NCI-H1105 (cell line): ENCODE measurements around the gene RAB42.
"Not testable (repeated sequence)": the region's sequence is repeated elsewhere in the genome, so short reads cannot be mapped to it uniquely, and the experiment has no call there.

Experiments
- DNase-seq: peaks from one replicate; lab custom pipeline; 2025; lab: John Stamatoyannopoulos, UW

Gene RAB42

GRCh38 chr1:28586585-28587391 is 5.3 kb upstream of the RAB42 start:
- DNase-seq = not testable (repeated sequence)

DNA sequence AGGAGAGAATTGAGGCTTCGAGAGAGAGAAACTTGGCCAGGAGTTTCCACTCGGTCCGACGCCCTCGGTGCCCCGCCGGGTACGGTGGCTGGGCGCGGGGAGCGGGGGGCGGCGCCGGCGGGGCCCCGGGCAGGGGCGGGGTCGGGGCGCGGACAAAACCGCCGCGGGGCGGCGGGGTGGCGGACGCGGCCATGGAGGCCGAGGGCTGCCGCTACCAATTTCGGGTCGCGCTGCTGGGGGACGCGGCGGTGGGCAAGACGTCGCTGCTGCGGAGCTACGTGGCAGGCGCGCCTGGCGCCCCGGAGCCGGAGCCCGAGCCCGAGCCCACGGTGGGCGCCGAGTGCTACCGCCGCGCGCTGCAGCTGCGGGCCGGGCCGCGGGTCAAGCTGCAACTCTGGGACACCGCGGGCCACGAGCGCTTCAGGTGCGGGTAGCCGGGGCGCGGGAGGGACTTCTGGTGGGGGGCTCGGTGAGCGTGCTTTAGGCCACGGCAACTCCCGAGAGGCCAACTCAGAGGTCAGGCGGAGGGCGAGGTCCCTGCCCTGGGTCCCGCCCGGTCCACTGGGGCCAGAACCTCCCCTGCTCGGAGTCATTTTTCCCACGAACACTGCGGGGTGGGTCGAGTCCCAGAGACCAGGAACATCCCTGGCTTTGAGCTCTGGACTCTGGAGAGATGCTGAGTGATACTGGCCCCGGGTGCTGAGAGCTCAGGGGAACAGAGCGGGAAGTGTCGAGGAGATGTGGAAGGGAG is 431 bp downstream of the RAB42 start:
- no peak for DNase-seq

DNA sequence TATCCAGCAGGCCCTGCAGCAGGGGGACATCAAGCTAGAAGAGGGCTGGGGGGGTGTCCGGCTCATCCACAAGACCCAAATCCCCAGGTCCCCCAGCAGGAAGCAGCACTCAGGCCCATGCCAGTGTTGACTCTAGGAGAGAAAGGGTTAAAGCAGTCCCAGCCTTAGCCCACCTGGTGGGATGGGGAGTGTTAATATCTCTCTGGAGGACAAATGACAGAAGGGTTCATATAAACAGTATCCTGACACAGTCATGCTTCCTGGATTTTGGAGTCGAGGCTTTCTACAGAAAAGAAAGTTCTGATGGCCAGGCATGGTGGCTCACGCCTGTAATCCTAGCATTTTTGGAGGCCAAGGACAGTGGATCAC is 1.9 kb downstream of the RAB42 start:
- not testable (repeated sequence) for DNase-seq

- not testable (repeated sequence) for DNase-seq
Observed at GRCh38 chr1:28594686-28595411, 2.8 kb downstream of the RAB42 start.

- DNase-seq = no peak
Observed at GRCh38 chr1:28595412-28596191, 3.5 kb downstream of the RAB42 start.

- DNase-seq = not testable (repeated sequence)
Observed at GRCh38 chr1:28596276-28596675, 4.2 kb downstream of the RAB42 start.

DNA sequence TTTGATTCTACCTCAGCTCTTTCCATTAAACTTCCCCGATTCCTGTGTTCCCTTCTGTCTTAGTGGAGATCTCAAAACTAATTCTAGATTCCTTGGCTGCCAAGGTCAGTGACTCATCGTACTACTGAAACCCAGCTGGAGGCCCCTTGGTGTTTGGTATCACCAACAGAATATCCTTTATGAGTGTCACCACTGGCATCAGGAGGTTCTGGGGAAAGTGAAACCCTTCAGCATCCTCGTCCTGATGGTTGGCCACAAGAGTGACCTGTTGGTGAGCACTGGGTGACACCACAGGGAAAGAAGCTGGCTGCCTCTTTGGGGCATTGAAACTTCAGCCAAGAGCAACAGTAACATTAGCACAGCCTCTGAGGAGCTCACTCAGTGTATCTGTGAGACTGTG is 9.6 kb downstream of the RAB42 start:
- no peak for DNase-seq

DNA sequence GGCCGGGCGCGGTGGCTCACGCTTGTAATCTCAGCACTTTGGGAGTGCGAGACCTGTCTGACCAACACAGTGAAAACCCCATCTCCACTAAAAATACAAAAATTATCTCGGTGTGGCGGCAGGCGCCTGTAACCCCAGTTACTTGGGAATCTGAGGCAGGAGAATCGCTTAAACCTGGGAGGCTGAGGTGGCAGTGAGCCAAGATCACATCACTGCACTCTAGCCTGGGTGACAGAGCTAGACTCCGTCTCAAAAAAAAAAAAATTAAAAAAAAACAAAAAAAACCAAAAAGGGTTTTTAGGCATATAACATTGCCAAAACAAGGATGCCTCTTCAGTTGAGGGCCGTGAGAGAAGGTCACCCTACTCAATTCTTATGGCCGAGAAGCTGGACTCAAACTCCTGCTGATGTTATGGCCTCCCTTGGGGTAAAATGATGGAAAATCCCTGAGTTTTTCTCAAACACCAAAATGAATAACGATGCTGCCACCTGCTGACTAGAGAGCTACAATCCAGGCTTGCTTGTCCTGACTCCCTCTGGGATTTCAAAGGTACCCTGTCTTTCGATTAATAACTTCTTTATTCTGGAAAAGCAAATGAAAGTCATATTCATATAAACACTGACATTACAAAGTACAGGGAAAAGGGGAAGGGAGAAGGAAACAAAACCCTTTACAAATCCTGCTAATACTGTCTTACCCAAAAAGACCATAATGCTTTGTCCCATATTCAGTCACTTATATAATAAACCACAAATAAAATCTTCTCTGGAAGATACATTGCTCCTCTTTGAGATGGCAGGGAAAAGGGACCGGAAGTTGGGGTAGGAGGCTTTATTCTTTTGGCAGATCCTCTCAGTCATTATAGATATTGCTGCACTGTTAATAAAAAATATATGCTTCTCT is 10.7 kb downstream of the RAB42 start:
- DNase-seq = peak; percentile 37

DNA sequence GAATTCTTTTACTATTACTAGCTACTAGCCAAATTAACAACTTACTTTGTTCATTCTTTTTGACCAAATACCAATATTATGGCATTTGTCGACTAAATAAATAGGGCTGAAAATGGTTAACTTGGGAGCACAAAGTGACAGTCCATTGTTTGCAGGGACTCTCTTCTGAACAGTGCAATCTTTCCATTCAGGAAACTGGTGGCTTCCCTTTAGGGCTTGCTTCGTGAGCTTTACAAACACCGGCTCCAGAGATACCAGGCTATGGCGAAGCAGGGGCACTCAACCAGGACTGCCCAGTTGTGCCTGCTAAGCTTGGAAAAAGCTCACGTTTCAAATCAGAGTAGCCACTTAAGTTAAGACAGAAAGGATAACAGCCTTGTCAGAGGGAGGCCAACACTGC is 12.3 kb downstream of the RAB42 start:
- DNase-seq = no peak

DNA sequence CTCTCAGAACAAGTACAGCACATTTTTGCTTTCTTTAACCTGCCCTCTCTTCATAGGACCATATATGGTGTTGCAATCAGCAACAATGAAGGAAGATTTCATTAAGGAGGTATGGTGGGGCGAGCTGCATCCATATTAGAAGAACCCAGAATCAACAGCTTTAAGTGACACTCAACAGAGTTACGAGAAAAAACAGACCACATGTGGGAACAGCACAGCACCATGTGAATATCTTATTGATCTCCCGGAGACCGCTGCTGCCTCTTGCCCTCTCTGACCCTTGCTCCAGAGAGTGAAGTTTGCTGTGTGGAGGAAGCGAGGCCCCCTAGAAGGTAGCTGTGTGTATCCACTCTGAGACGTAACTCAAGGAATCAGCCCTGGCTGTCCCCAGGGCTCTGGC is 12.9 kb downstream of the RAB42 start:
- DNase-seq = no peak

DNA sequence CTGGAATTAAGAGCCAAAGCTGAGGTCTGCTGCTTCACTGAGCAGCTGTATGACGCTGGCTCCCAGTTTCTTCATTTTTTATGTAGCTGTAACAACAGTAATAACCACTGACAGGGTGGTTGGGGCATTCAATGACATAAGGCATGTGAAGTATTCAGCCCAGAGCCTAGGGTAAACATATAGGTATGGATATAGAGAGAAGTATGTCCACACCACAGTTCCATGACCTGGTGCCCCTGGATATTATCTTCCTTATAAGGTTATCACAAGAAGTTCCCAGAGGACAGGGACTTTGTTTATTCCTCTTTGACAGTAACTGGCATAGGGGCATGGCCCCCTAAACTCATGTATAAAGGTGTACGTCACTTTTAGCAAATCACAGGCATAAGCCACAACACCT is 14.7 kb downstream of the RAB42 start:
- no peak for DNase-seq

DNA sequence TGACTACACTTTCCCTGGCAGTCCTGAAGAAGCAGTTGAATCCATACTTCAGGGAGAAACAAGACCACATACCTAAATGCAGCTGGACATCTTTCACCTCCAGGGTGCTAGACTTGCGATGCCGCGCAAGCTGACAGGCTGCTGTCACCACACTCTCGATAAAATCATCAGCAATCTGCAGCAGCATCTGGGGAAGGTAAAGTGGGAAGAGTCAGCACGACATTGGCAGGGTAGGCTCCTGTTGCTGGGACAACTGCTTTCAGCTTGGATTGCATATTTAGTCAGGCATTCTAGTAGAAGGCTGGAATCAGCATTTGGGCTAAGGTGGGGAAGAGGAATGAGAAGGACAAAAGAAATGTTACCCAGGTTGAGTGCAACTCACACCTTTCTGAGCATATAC is 21.1 kb downstream of the RAB42 start:
- DNase-seq = no peak

DNA sequence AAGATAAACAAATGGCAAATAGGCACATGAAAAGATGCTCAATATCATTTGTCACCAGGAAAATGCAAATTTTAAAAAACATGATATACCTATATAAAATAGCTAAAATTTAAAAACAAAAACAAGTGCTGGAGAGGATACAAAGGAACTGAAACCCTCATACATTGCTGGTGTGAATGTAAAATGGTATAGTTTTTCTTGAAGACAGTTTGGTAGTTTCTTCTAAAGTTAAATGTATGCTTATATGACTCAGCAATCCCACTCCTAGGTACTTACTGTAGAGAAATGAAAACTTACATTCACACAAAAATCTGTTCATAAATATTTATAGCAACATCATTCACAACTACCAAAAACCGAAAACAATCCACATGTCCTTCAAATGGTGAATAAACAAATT is 39.6 kb downstream of the RAB42 start:
- no peak for DNase-seq

DNA sequence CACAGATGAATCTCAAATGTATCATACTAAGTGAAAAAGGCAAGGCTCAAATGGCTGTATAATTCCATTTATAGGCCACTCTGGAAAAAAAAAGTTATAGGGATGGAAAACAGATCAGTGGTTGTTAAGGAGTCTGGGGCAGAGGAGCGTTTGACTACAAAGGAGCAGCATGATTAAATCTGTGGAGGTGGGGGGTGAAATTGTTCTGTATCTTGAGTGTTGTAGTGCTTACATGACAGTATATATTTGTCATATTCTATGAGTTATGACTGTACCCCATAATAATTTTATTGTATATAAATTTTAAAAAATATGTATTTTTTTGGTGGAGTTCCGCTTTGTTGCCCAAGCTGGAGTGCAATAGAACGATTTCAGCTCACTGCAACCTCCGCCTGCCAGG is 40.5 kb downstream of the RAB42 start:
- no peak for DNase-seq

- no peak for DNase-seq
Observed at GRCh38 chr1:28640766-28641165, 48.7 kb downstream of the RAB42 start.

- no peak for DNase-seq
Observed at GRCh38 chr1:28642056-28642846, 50.2 kb downstream of the RAB42 start.

DNA sequence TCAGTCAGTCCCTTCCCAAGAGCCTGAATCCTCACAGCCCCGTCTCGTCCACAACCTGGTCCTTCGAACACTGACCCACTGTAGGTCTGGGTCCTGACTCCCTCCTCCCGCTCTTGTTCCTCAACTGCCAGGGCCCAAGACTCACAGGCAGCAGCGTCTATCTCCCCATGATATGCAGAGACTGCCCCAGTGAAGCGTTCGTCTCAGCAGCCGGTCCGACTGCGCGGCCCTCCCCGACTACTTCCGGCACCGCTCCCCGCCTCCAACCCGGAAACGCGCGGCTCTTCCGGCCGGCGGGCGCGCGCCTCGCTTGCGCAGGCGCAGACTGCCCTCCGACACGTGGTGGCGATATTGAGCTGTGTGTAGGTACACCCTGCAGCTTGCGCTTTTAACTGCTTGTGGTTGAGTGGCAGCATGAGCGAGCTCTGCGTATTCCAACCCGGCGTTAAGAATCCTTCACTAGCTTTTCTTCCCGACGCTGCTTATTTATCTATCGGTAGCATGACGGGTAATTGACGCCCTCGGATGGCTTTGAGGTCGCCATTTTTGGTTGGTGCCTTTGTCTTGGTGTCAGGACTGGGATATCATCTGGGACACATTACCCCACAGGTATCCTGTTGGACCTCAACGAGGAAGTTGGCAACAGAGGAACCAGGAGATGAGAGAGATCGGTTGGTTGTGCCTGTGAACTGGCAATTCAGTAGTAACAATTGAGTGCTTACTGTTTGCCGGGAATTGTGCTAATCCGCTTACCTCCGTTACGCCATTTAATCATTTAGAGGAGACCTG is 51.0 kb downstream of the RAB42 start, which contains the start of gene TAF12:
TAF12 (minus strand) TSS at position 221 of the 789 bp plus-strand sequence. CDS start 20,986 bp downstream, outside the sequence.
- DNase-seq = peak; percentile 92

- no peak for DNase-seq
Observed at GRCh38 chr1:28644494-28644893, 52.4 kb downstream of the RAB42 start.
